Caco-2 (cell line): ENCODE data around the gene FBXL15. TPM values are rescaled to one million over a fixed set of nuclear protein-coding genes. Genes with fewer than 3 reads are reported as not detected.

Source experiments
- BruUV-seq: library from RNA; stranded (reverse); fragments of 400-500 nt; replicated peaks from 2 replicates; lab custom pipeline; 2021; lab: Mats Ljungman, UMichigan
- CTCF ChIA-PET: fragments of 300-600 bp; sonication (Branson Sonifier 250); formaldehyde crosslinking; loops from one replicate; lab custom pipeline; 2022; ENCODE audit warnings: antibody characterized with exemption; lab: Charles Lee
- POLR2A ChIA-PET: fragments of 300-600 bp; sonication (Branson Sonifier 250); formaldehyde crosslinking; loops from one replicate; lab custom pipeline; 2022; ENCODE audit warnings: antibody characterized with exemption; lab: Charles Lee
- DNase-seq, 2 experiments: peaks; one replicate each; pipeline versions ENCODE4 v3.0.0 to v3.0.0-alpha.2; 2020 to 2022
- H3K27me3 ChIP-seq: replicated peaks from 2 replicates; pipeline ENCODE4 v1.6.0; 2011; ENCODE audit warnings: low read length; ENCODE audit not compliant: control insufficient read depth, insufficient read depth
- H3K36me3 ChIP-seq: 2 replicates; pipeline ENCODE4 v1.5.1; 2011; ENCODE audit warnings: low read length; ENCODE audit not compliant: control insufficient read depth, insufficient read depth
- H3K4me1 ChIP-seq: fragments of 250-450 bp; sonication (Bioruptor Pico); 2 replicates; pipeline ENCODE4 v1.5.1; 2020; ENCODE audit warnings: mild to moderate bottlenecking
- H3K4me3 ChIP-seq: 2 replicates; pipeline ENCODE4 v1.5.1; 2011; ENCODE audit warnings: low read depth, mild to moderate bottlenecking, control low read depth, low read length
- H3K9me3 ChIP-seq: fragments of 250-450 bp; sonication (Bioruptor Pico); 2 replicates; pipeline ENCODE4 v1.5.1; 2020; ENCODE audit warnings: mild to moderate bottlenecking, moderate library complexity
- H3K27ac Mint-ChIP-seq: one replicate; pipeline ENCODE4 v1.8.0; 2022; ENCODE audit warnings: mixed read lengths; ENCODE audit not compliant: unreplicated experiment
- H3K27me3 Mint-ChIP-seq: one replicate; pipeline ENCODE4 v1.8.0; 2022; ENCODE audit warnings: mixed read lengths; ENCODE audit not compliant: insufficient read depth, unreplicated experiment
- H3K36me3 Mint-ChIP-seq: one replicate; pipeline ENCODE4 v1.8.0; 2022; ENCODE audit warnings: mild to moderate bottlenecking, mixed read lengths; ENCODE audit not compliant: insufficient read depth, unreplicated experiment
- H3K4me1 Mint-ChIP-seq: one replicate; pipeline ENCODE4 v1.8.0; 2022; ENCODE audit warnings: low read depth, mixed read lengths; ENCODE audit not compliant: unreplicated experiment
- H3K4me3 Mint-ChIP-seq: one replicate; pipeline ENCODE4 v1.8.0; 2022; ENCODE audit warnings: mild to moderate bottlenecking, moderate library complexity, mixed read lengths; ENCODE audit not compliant: unreplicated experiment
- H3K9me3 Mint-ChIP-seq: one replicate; pipeline ENCODE4 v1.8.0; 2022; ENCODE audit warnings: mixed read lengths; ENCODE audit not compliant: unreplicated experiment
- CTCF ChIP-seq, 2 experiments: fragments of 200-600 bp in 1 of 2; IDR thresholded peaks; 1 replicate in 1 of 2; 2 replicates in 1 of 2; pipeline versions ENCODE4 v1.5.1 to v1.8.0; 2011 to 2022; ENCODE audit warnings: antibody characterized with exemption in 1 of 2, control low read depth in 1 of 2, inconsistent platforms in 1 of 2, low read depth in 1 of 2, low read length in 1 of 2, mild to moderate bottlenecking in 1 of 2, moderate library complexity in 1 of 2; ENCODE audit not compliant: insufficient read depth in 1 of 2, severe bottlenecking in 1 of 2, unreplicated experiment in 1 of 2
- intact Hi-C: fragments of 100-400 bp; cut with micrococcal nuclease; formaldehyde crosslinking; loops from one replicate; pipeline ENCODE4 v1.10.0; 2022; ENCODE audit not compliant: unreplicated experiment
- total RNA-seq: library from RNA; stranded (reverse); gene quantifications from 2 replicates; pipeline ENCODE4 v1.2.3, GENCODE V29; 2022

FBXL15 gene
- total RNA-seq, 1 experiment from 2014 or later = 7.9 TPM

DNA sequence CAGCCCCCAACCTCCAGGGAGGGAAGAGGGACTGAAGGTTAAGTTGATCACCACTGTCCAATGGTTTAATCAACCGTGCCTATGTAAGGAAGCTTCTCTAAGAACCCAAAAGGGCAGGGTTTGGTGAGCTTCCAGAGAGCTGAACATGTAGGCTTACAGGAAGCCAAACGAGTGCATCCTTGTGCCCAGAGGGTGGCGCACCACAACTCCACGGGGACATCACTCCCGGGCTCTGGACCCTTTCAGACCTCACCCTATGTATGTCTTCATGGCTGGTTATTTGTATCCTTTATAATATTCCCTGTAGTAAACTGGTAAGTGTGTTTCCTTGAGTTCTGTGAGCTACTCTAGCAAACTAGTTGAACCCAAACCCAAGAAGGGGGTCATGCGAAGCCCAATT, 36.6 kb upstream of the FBXL15 start:
- intact Hi-C loops = no loop called here
- H3K9me3 Mint-ChIP-seq = no peaks in the 10 kb centered on the region
- H3K27me3 ChIP-seq = no peaks in the 10 kb centered on the region

DNA sequence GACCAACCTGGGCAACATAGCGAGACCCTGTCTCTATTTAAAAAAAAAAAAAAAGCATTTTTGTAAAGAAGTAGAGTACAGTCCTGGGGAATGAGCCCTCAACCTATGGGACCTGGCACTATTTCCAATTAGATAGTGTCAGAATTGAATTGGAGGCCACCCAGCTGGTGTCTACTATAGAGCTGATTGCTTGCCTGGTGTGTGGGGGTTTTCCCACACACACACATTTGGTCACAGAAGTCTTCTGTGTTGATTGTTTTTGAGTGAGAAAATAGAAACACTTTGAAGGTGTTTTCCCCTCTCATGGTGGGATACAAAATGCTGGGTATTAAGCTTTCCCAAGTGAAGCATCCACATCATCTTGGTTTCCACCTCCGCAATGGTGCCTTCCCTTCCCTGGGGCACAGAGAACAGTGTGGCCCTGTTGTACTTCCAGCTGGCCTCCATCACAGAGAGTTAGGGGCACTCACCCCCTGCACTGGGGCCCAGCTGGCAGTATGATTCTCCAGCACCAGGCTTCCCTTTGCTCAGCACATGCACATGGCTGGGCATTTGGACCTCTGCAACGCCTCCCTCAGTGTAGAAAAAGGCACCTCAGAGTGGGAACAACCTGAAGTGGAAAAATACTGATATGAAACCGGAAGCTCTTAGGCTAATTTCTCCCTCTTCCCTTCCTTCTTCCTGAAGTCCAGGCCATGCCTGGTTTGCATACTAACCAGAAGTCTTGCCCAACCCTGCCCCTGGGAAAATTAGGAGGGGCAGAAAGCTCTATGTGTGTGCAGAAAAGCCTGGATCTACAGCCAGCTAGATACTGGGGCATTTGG, 35.8 kb upstream of the FBXL15 start:
- no peak overlapping the region for H3K4me3 Mint-ChIP-seq
- ChIA-PET POLR2A (interaction anchor here (0.8 kb wide), 1 partner anchor 14 kb away, joined by 3 read pairs; no protein-coding TSS in a partner anchor), CTCF (interaction anchor here (1.1 to 1.7 kb wide), 6 partner anchors 10 to 216 kb away, joined by 3 to 7 read pairs (median 3); partner anchors contain the start of gene NFKB2)
- H3K27ac Mint-ChIP-seq = no peak overlapping the region
- no TSS peak for BruUV-seq
- H3K36me3 ChIP-seq = peaks cover 1% of the 10 kb centered on the region
- H3K27me3 Mint-ChIP-seq = no peaks in the 10 kb centered on the region
- DNase-seq = no peak
- no peaks in the 10 kb centered on the region for H3K9me3 ChIP-seq
- peaks cover 39% of the 10 kb centered on the region for H3K36me3 Mint-ChIP-seq
- no peak for TF ChIP-seq CTCF (IDR thresholded peaks at IDR 0.05; ENCODE audit: insufficient read depth in 1 of 2, low read depth in 1 of 2, low read length in 1 of 2, severe bottlenecking in 1 of 2, unreplicated experiment in 1 of 2)
- H3K4me1 Mint-ChIP-seq = peaks cover 3% of the 10 kb centered on the region
- H3K9me3 Mint-ChIP-seq = no peaks in the 10 kb centered on the region
- intact Hi-C loops = no loop called here
- no peak overlapping the region for H3K4me3 ChIP-seq
- H3K27me3 ChIP-seq = no peaks in the 10 kb centered on the region
- no peaks in the 10 kb centered on the region for H3K4me1 ChIP-seq

More for the DNA sequence above, 36.6 kb upstream of the FBXL15 start:
- Mint-ChIP-seq H3K27me3 (no peaks in the 10 kb centered on the region), H3K27ac (no peak overlapping the region), H3K4me3 (no peak overlapping the region), H3K4me1 (no peaks in the 10 kb centered on the region), H3K36me3 (peaks cover 46% of the 10 kb centered on the region)
- H3K36me3 ChIP-seq = peaks cover 4% of the 10 kb centered on the region
- no peaks in the 10 kb centered on the region for H3K4me1 ChIP-seq
- no TSS peak for BruUV-seq
- no peaks in the 10 kb centered on the region for H3K9me3 ChIP-seq
- POLR2A ChIA-PET = no interaction called here
- CTCF ChIA-PET = interaction anchor here (1.3 to 1.4 kb wide), 2 partner anchors 200 to 215 kb away, joined by 3 to 7 read pairs; no protein-coding TSS in a partner anchor
- TF ChIP-seq CTCF (IDR thresholded peaks at IDR 0.05; ENCODE audit: insufficient read depth in 1 of 2, low read depth in 1 of 2, low read length in 1 of 2, severe bottlenecking in 1 of 2, unreplicated experiment in 1 of 2) = peak in 1 of 2 experiments; percentile 26
- H3K4me3 ChIP-seq = no peak overlapping the region
- DNase-seq = no peak

GRCh38 chr10:102389894-102390293, 30.7 kb upstream of the FBXL15 start:
- H3K4me3 Mint-ChIP-seq = no peak overlapping the region
- Histone ChIP-seq H3K9me3 (no peaks in the 10 kb centered on the region), H3K36me3 (no peaks in the 10 kb centered on the region), H3K27me3 (no peaks in the 10 kb centered on the region), H3K4me1 (peaks cover 5% of the 10 kb centered on the region), H3K4me3 (no peak overlapping the region)
- peak overlapping the region; percentile 64 for H3K27ac Mint-ChIP-seq
- CTCF ChIA-PET = interaction anchor here (0.6 to 1.4 kb wide), 4 partner anchors 9 to 220 kb away, joined by 3 to 5 read pairs (median 4); no protein-coding TSS in a partner anchor
- H3K9me3 Mint-ChIP-seq = no peaks in the 10 kb centered on the region
- TF ChIP-seq CTCF (IDR thresholded peaks at IDR 0.05; ENCODE audit: insufficient read depth in 1 of 2, low read depth in 1 of 2, low read length in 1 of 2, severe bottlenecking in 1 of 2, unreplicated experiment in 1 of 2) = no peak
- no peaks in the 10 kb centered on the region for H3K27me3 Mint-ChIP-seq
- DNase-seq = no peak
- no TSS peak for BruUV-seq
- POLR2A ChIA-PET = no interaction called here
- intact Hi-C loops = no loop called here
- H3K36me3 Mint-ChIP-seq = peaks cover 7% of the 10 kb centered on the region
- H3K4me1 Mint-ChIP-seq = peaks cover 14% of the 10 kb centered on the region
